KMS-11 (cell line): ENCODE data around the gene PCP4L1.
"Not testable (repeated sequence)": the region's sequence is repeated elsewhere in the genome, so short reads cannot be mapped to it uniquely, and the experiment has no call there.

Experiments used
- H2AFZ ChIP-seq: fragments of 200-600 bp; sonication (generic); 2 replicates; pipeline ENCODE4 v1.6.1; 2016; ENCODE audit warnings: antibody characterized with exemption, mixed run types, low read depth
- H3K27ac ChIP-seq: fragments of 200-600 bp; sonication (generic); 2 replicates; pipeline ENCODE4 v1.6.1; 2016; ENCODE audit warnings: mild to moderate bottlenecking, mixed run types
- H3K27me3 ChIP-seq: fragments of 200-600 bp; sonication (generic); 2 replicates; pipeline ENCODE4 v1.6.1; 2017; ENCODE audit warnings: mild to moderate bottlenecking, low read depth, mixed run types, moderate library complexity; ENCODE audit not compliant: insufficient read depth
- H3K36me3 ChIP-seq: fragments of 200-600 bp; sonication (generic); 2 replicates; pipeline ENCODE4 v1.6.1; 2017; ENCODE audit warnings: mild to moderate bottlenecking, mixed run types; ENCODE audit not compliant: insufficient read depth
- H3K4me1 ChIP-seq: fragments of 200-600 bp; sonication (generic); 2 replicates; pipeline ENCODE4 v1.6.1; 2016; ENCODE audit warnings: mild to moderate bottlenecking, low read depth, mixed run types; ENCODE audit not compliant: poor library complexity, severe bottlenecking
- H3K4me2 ChIP-seq: fragments of 200-600 bp; sonication (generic); 2 replicates; pipeline ENCODE4 v1.7.0; 2016; ENCODE audit warnings: mild to moderate bottlenecking, mixed run types
- H3K4me3 ChIP-seq: fragments of 200-600 bp; sonication (generic); IDR thresholded peaks from 2 replicates; pipeline ENCODE4 v1.6.1; 2017; ENCODE audit warnings: low read depth, low read length, mixed read lengths; ENCODE audit not compliant: insufficient read depth
- H3K79me2 ChIP-seq: fragments of 200-600 bp; sonication (generic); 2 replicates; pipeline ENCODE4 v1.6.1; 2016; ENCODE audit warnings: low read depth, mixed run types; ENCODE audit not compliant: insufficient read depth
- H3K9ac ChIP-seq: fragments of 200-600 bp; sonication (generic); 2 replicates; pipeline ENCODE4 v1.6.1; 2016; ENCODE audit warnings: mild to moderate bottlenecking, mixed run types
- H4K20me1 ChIP-seq: fragments of 200-600 bp; sonication (generic); 2 replicates; pipeline ENCODE4 v1.6.1; 2016; ENCODE audit warnings: mild to moderate bottlenecking, mixed run types; ENCODE audit not compliant: insufficient read depth
- TF ChIP-seq, protein P1 (sequence below): fragments of 200-600 bp; sonication (generic); conservative IDR thresholded peaks from 2 replicates; pipeline ENCODE4 v1.6.1; 2017; ENCODE audit warnings: low read depth, mild to moderate bottlenecking, antibody characterized with exemption, low read length, moderate library complexity, mixed read lengths

Gene PCP4L1

DNA sequence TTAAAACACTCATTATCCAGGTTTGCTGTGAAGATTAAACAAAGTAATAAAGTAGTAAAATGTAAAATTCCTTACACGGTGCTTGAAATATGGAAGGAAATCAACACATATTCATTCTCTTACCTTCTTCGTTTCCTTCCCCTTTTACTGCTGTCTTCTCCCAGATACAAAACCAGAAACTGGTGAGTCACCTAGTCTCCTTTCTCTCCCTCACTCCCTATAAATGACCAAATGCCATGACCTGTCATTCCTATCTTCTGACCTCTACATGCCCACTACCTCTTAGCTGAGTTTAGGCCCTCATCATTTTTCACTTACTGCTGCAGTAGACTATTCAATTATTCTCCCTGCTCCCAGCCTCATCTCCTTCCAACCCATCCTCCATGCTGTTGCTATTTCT, 16.2 kb upstream of the PCP4L1 start:
- H3K36me3 ChIP-seq, result no peaks in the 10 kb centered on the region
- H4K20me1 ChIP-seq, result no peaks in the 10 kb centered on the region
- no peak overlapping the region for H3K27ac ChIP-seq
- no peak overlapping the region for H3K9ac ChIP-seq
- no peak overlapping the region for H2AFZ ChIP-seq
- no peak overlapping the region for H3K4me2 ChIP-seq
- no peaks in the 10 kb centered on the region for H3K79me2 ChIP-seq
- H3K27me3 ChIP-seq, result no peaks in the 10 kb centered on the region
- no peaks in the 10 kb centered on the region for H3K4me1 ChIP-seq
- TF ChIP-seq, protein P1, sequence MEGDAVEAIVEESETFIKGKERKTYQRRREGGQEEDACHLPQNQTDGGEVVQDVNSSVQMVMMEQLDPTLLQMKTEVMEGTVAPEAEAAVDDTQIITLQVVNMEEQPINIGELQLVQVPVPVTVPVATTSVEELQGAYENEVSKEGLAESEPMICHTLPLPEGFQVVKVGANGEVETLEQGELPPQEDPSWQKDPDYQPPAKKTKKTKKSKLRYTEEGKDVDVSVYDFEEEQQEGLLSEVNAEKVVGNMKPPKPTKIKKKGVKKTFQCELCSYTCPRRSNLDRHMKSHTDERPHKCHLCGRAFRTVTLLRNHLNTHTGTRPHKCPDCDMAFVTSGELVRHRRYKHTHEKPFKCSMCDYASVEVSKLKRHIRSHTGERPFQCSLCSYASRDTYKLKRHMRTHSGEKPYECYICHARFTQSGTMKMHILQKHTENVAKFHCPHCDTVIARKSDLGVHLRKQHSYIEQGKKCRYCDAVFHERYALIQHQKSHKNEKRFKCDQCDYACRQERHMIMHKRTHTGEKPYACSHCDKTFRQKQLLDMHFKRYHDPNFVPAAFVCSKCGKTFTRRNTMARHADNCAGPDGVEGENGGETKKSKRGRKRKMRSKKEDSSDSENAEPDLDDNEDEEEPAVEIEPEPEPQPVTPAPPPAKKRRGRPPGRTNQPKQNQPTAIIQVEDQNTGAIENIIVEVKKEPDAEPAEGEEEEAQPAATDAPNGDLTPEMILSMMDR, result no peak
- no peak overlapping the region for H3K4me3 ChIP-seq

DNA sequence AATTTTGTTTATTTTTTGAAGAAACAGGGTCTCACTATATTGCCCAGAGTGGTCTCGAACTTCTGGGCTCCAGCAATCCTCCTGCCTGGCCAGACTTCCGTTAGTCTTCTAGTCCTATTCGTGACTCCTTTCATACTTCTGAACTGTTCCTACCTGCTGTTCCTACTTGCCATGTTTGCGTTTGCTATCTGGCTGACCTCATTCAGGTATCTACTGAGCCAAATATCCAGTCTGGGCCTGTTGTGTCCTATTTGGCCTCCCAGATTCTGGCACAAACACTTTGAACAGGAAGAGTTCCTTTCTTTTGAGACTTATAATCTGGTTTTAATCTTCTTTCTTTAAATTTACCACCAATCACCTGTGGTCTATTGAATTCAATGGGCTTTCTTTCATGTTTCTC, 13.7 kb upstream of the PCP4L1 start:
- Histone ChIP-seq H3K9ac (no peak overlapping the region), H3K79me2 (no peaks in the 10 kb centered on the region), H3K4me1 (no peaks in the 10 kb centered on the region), H3K4me3 (no peak overlapping the region), H3K4me2 (no peak overlapping the region), H3K36me3 (no peaks in the 10 kb centered on the region), H3K27ac (no peak overlapping the region), H4K20me1 (no peaks in the 10 kb centered on the region), H3K27me3 (no peaks in the 10 kb centered on the region), H2AFZ (no peak overlapping the region)
- TF ChIP-seq, protein P1, result no peak

DNA sequence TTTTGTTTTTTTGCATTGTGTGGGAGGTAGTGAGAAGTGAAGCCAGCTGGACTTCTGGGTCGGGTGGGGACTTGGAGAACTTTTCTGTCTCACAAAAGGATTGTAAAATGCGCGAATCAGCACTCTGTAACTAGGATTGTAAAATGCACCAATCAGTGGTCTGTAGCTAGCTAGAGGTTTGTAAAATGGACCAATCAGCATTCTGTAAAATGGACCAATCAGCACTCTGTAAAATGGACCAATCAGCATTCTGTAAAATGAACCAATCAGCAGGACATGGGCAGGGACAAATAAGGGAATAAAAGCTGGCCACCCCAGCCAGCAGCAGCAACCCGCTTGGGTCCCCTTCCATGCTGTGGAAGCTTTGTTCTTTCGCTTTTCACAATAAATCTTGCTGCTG, 8.4 kb upstream of the PCP4L1 start:
- H4K20me1 ChIP-seq, H3K4me1 ChIP-seq, H3K27me3 ChIP-seq, H3K4me3 ChIP-seq, H3K27ac ChIP-seq, H2AFZ ChIP-seq, H3K36me3 ChIP-seq, H3K79me2 ChIP-seq, H3K9ac ChIP-seq, H3K4me2 ChIP-seq: not testable (repeated sequence)

- no peak overlapping the region for H3K4me2 ChIP-seq
- H3K27ac ChIP-seq, result no peak overlapping the region
- no peaks in the 10 kb centered on the region for H3K4me1 ChIP-seq
- no peaks in the 10 kb centered on the region for H3K79me2 ChIP-seq
- H4K20me1 ChIP-seq, result no peaks in the 10 kb centered on the region
- TF ChIP-seq, protein P1, result no peak
- H3K36me3 ChIP-seq, result no peaks in the 10 kb centered on the region
- H3K27me3 ChIP-seq, result no peaks in the 10 kb centered on the region
- no peak overlapping the region for H3K9ac ChIP-seq
- no peak overlapping the region for H3K4me3 ChIP-seq
- no peak overlapping the region for H2AFZ ChIP-seq
These were observed 7.7 kb upstream of the PCP4L1 start for GRCh38 chr1:161250829-161251228.

GRCh38 chr1:161251579-161251978, 7.0 kb upstream of the PCP4L1 start:
- Histone ChIP-seq H3K79me2 (no peaks in the 10 kb centered on the region), H3K27ac (no peak overlapping the region), H3K4me3 (no peak overlapping the region), H4K20me1 (no peaks in the 10 kb centered on the region), H3K36me3 (no peaks in the 10 kb centered on the region), H3K4me2 (no peak overlapping the region), H3K4me1 (no peaks in the 10 kb centered on the region), H2AFZ (no peak overlapping the region), H3K27me3 (no peaks in the 10 kb centered on the region), H3K9ac (no peak overlapping the region)
- TF ChIP-seq, protein P1, result no peak

GRCh38 chr1:161255302-161255701, 3.2 kb upstream of the PCP4L1 start:
- not testable (repeated sequence) for H3K9ac ChIP-seq, H2AFZ ChIP-seq, H3K27ac ChIP-seq, H3K4me2 ChIP-seq, H3K79me2 ChIP-seq, H4K20me1 ChIP-seq, H3K4me1 ChIP-seq, H3K36me3 ChIP-seq, H3K27me3 ChIP-seq, H3K4me3 ChIP-seq

DNA sequence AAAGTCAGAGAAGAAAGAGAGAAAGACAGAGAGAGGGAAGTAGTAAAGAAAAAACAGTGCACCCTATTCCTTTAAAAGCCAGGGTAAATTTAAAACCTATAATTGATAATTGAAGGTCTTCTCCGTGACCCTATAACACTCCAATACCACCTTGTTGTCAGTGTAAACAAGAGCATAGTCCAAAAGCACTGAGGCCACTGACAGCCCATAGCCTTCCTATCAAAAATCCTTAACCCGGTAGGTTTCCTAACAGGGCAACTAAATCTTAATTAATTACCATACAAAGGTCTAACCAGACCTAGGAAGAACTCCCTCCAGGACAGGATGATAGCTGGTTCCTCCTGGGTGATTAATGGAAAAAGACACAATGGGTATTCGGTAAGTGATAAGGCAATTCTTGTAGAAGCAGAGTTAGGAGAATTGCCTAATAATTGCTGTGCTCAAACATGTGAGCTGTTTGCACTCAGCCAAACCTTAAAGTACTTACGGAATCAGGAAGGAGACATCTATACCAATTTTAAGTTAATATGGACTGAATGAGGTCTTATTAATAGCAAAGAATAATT, 2.5 kb upstream of the PCP4L1 start:
- H4K20me1 ChIP-seq, H3K9ac ChIP-seq, H3K4me2 ChIP-seq, H3K36me3 ChIP-seq, H3K27ac ChIP-seq, H2AFZ ChIP-seq, H3K79me2 ChIP-seq, H3K4me3 ChIP-seq, H3K27me3 ChIP-seq, H3K4me1 ChIP-seq: not testable (repeated sequence)
